Neuron (in vitro differentiated cells): ENCODE results near the gene FGG.

ENCODE experiments used
- H2AFZ ChIP-seq: one replicate; pipeline ENCODE4 v1.6.1; 2013; ENCODE audit warnings: low read depth, mild to moderate bottlenecking, inconsistent platforms, low read length, moderate library complexity
- H3K27me3 ChIP-seq: one replicate; pipeline ENCODE4 v1.6.1; 2013; ENCODE audit warnings: low read length; ENCODE audit not compliant: insufficient read depth
- H3K36me3 ChIP-seq: one replicate; pipeline ENCODE4 v1.6.1; 2013; ENCODE audit warnings: low read length; ENCODE audit not compliant: insufficient read depth
- H3K4me1 ChIP-seq: one replicate; pipeline ENCODE4 v1.6.1; 2013; ENCODE audit warnings: low read length; ENCODE audit not compliant: insufficient read depth
- H3K4me3 ChIP-seq: 2 replicates; pipeline ENCODE4 v1.5.1; 2013; ENCODE audit warnings: mild to moderate bottlenecking, low read length, moderate library complexity
- H3K9me3 ChIP-seq: one replicate; pipeline ENCODE4 v1.6.1; 2013; ENCODE audit warnings: low read length

The FGG gene

GRCh38 chr4:154589296-154590197 is 22.9 kb downstream of the FGG start:
- peaks cover 10% of the 10 kb centered on the region for H3K27me3 ChIP-seq
- H3K36me3 ChIP-seq = no peaks in the 10 kb centered on the region
- H3K4me3 ChIP-seq = no peak overlapping the region
- no peak overlapping the region for H2AFZ ChIP-seq
- no peaks in the 10 kb centered on the region for H3K4me1 ChIP-seq
- H3K9me3 ChIP-seq = no peaks in the 10 kb centered on the region

GRCh38 chr4:154588198-154588597 is 24.3 kb downstream of the FGG start:
- no peak overlapping the region for H3K4me3 ChIP-seq
- peaks cover 10% of the 10 kb centered on the region for H3K27me3 ChIP-seq
- H3K9me3 ChIP-seq = no peaks in the 10 kb centered on the region
- H3K4me1 ChIP-seq = no peaks in the 10 kb centered on the region
- H3K36me3 ChIP-seq = no peaks in the 10 kb centered on the region
- H2AFZ ChIP-seq = no peak overlapping the region

GRCh38 chr4:154586296-154587033 is 26.0 kb downstream of the FGG start:
- peaks cover 10% of the 10 kb centered on the region for H3K27me3 ChIP-seq
- H3K4me1 ChIP-seq = no peaks in the 10 kb centered on the region
- H3K4me3 ChIP-seq = no peak overlapping the region
- H3K36me3 ChIP-seq = no peaks in the 10 kb centered on the region
- no peaks in the 10 kb centered on the region for H3K9me3 ChIP-seq
- H2AFZ ChIP-seq = no peak overlapping the region

GRCh38 chr4:154585369-154586018 is 27.0 kb downstream of the FGG start:
- Histone ChIP-seq H3K9me3 (no peaks in the 10 kb centered on the region), H2AFZ (no peak overlapping the region), H3K4me3 (no peak overlapping the region), H3K36me3 (no peaks in the 10 kb centered on the region), H3K27me3 (peaks cover 8% of the 10 kb centered on the region), H3K4me1 (no peaks in the 10 kb centered on the region)

GRCh38 chr4:154584259-154584658 is 28.2 kb downstream of the FGG start:
- H2AFZ ChIP-seq = no peak overlapping the region
- H3K4me1 ChIP-seq = no peaks in the 10 kb centered on the region
- H3K4me3 ChIP-seq = no peak overlapping the region
- H3K9me3 ChIP-seq = no peaks in the 10 kb centered on the region
- peaks cover under 1% of the 10 kb centered on the region for H3K27me3 ChIP-seq
- H3K36me3 ChIP-seq = no peaks in the 10 kb centered on the region

GRCh38 chr4:154583677-154584076 is 28.8 kb downstream of the FGG start:
- Histone ChIP-seq H3K4me3 (no peak overlapping the region), H3K9me3 (no peaks in the 10 kb centered on the region), H2AFZ (no peak overlapping the region), H3K27me3 (no peaks in the 10 kb centered on the region), H3K36me3 (no peaks in the 10 kb centered on the region), H3K4me1 (no peaks in the 10 kb centered on the region)

GRCh38 chr4:154583230-154583629 is 29.2 kb downstream of the FGG start:
- Histone ChIP-seq H3K9me3 (no peaks in the 10 kb centered on the region), H2AFZ (no peak overlapping the region), H3K4me3 (no peak overlapping the region), H3K4me1 (no peaks in the 10 kb centered on the region), H3K36me3 (no peaks in the 10 kb centered on the region), H3K27me3 (no peaks in the 10 kb centered on the region)

GRCh38 chr4:154582723-154583122 is 29.7 kb downstream of the FGG start:
- Histone ChIP-seq H2AFZ (no peak overlapping the region), H3K36me3 (no peaks in the 10 kb centered on the region), H3K4me1 (no peaks in the 10 kb centered on the region), H3K4me3 (no peak overlapping the region), H3K9me3 (no peaks in the 10 kb centered on the region), H3K27me3 (no peaks in the 10 kb centered on the region)

- no peaks in the 10 kb centered on the region for H3K9me3 ChIP-seq
- no peak overlapping the region for H3K4me3 ChIP-seq
- no peak overlapping the region for H2AFZ ChIP-seq
- H3K27me3 ChIP-seq = no peaks in the 10 kb centered on the region
- no peaks in the 10 kb centered on the region for H3K4me1 ChIP-seq
- no peaks in the 10 kb centered on the region for H3K36me3 ChIP-seq
These were observed 32.5 kb downstream of the FGG start for GRCh38 chr4:154579927-154580326.

- H2AFZ ChIP-seq = no peak overlapping the region
- no peaks in the 10 kb centered on the region for H3K36me3 ChIP-seq
- no peaks in the 10 kb centered on the region for H3K4me1 ChIP-seq
- H3K27me3 ChIP-seq = no peaks in the 10 kb centered on the region
- no peaks in the 10 kb centered on the region for H3K9me3 ChIP-seq
- H3K4me3 ChIP-seq = no peak overlapping the region
These were observed 33.5 kb downstream of the FGG start for GRCh38 chr4:154578919-154579318.

- no peaks in the 10 kb centered on the region for H3K4me1 ChIP-seq
- H3K4me3 ChIP-seq = no peak overlapping the region
- H3K9me3 ChIP-seq = no peaks in the 10 kb centered on the region
- H3K36me3 ChIP-seq = no peaks in the 10 kb centered on the region
- H3K27me3 ChIP-seq = no peaks in the 10 kb centered on the region
- no peak overlapping the region for H2AFZ ChIP-seq
These were observed 35.1 kb downstream of the FGG start for GRCh38 chr4:154577324-154577723.

GRCh38 chr4:154574311-154574710 is 38.1 kb downstream of the FGG start:
- Histone ChIP-seq H3K36me3 (no peaks in the 10 kb centered on the region), H3K4me3 (no peak overlapping the region), H3K4me1 (no peaks in the 10 kb centered on the region), H2AFZ (no peak overlapping the region), H3K9me3 (no peaks in the 10 kb centered on the region), H3K27me3 (no peaks in the 10 kb centered on the region)
